Neural cell (in vitro differentiated cells): Measurements from ENCODE around the gene SMG1.
"Not testable (repeated sequence)": the region's sequence is repeated elsewhere in the genome, so short reads cannot be mapped to it uniquely, and the experiment has no call there.

Source experiments
- CTCF ChIP-seq: fragments of 450-650 bp; IDR thresholded peaks from 2 replicates; pipeline ENCODE4 v1.5.1; 2014; ENCODE audit warnings: antibody characterized with exemption, mild to moderate bottlenecking, moderate library complexity; ENCODE audit not compliant: poor library complexity, severe bottlenecking
- EP300 ChIP-seq: fragments of 450-650 bp; conservative IDR thresholded peaks from 2 replicates; pipeline ENCODE4 v1.6.1; 2014; ENCODE audit warnings: antibody characterized with exemption, mild to moderate bottlenecking, moderate library complexity; ENCODE audit not compliant: poor library complexity, severe bottlenecking

DNA sequence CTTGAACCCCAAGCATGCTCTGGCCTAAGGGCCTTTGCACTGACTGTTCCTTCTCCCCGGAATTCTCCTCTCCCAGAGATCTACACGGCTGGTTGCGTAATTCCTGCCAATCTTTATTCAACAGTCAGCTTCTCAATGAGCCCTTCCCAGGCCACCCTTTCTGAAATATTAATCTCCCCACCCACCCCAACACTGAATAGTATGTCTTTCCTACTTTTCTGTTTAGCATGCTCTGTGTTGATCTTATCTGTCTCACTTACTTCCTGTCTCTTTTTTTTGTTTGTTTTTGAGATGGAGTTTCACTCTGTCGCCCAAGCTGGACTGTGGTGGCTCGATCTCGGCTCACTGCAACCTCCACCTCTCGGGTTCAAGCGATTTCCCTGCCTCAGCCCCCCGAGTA, 169.6 kb downstream of the SMG1 start:
- not testable (repeated sequence) for TF ChIP-seq CTCF, EP300
